SK-N-SH (cell line): ENCODE data around the gene PEF1.

ENCODE experiments used
- POLR2AphosphoS5 ChIP-seq: IDR thresholded peaks from 2 replicates; pipeline ENCODE4 v1.6.1; 2012; ENCODE audit warnings: low read depth, low read length
- TAF1 ChIP-seq: IDR thresholded peaks from 2 replicates; pipeline ENCODE4 v1.6.1; 2012; ENCODE audit warnings: low read depth, mild to moderate bottlenecking, low read length, moderate library complexity, borderline replicate concordance
- TF ChIP-seq, protein P1 (sequence below): fragments of 200-600 bp; sonication (generic); IDR thresholded peaks from 2 replicates; pipeline ENCODE4 v1.6.1; 2017; ENCODE audit warnings: antibody characterized with exemption, mild to moderate bottlenecking, moderate library complexity

DNA sequence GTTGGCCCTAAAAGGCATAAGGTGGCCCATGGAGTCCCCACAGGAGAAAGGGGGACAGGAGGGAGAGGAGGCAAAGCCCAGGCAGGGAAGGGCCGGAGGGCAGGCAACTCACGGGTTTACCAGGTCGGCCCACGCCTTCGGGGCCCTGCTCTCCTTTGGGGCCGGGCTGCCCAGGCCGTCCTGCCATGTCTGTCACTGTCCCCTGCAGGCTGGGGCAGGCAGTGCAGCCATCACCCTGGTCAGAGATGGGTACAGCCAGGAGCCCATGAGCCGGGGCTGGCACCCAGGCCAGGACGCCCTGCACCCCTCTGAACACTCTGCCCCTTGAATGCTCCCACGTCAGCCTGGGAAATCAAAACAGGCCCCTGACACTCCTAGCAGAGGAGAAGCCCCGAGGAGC, 39.3 kb upstream of the PEF1 start:
- TF ChIP-seq POLR2AphosphoS5 (no peak), TAF1 (no peak)
- TF ChIP-seq, protein P1, sequence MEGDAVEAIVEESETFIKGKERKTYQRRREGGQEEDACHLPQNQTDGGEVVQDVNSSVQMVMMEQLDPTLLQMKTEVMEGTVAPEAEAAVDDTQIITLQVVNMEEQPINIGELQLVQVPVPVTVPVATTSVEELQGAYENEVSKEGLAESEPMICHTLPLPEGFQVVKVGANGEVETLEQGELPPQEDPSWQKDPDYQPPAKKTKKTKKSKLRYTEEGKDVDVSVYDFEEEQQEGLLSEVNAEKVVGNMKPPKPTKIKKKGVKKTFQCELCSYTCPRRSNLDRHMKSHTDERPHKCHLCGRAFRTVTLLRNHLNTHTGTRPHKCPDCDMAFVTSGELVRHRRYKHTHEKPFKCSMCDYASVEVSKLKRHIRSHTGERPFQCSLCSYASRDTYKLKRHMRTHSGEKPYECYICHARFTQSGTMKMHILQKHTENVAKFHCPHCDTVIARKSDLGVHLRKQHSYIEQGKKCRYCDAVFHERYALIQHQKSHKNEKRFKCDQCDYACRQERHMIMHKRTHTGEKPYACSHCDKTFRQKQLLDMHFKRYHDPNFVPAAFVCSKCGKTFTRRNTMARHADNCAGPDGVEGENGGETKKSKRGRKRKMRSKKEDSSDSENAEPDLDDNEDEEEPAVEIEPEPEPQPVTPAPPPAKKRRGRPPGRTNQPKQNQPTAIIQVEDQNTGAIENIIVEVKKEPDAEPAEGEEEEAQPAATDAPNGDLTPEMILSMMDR: peak; percentile 42
